ENCODE measurements around the gene RPS6KA4. TPM values are rescaled to one million over a fixed set of nuclear protein-coding genes. Genes with fewer than 3 reads are reported as not detected.
A peak's percentile ranks its signal among the peaks of the same experiment; 100 is the strongest.

The RPS6KA4 gene
- total and polyA plus RNA-seq, 10 donors, result 18.8 to 47.5 (median 37.7) TPM

DNA sequence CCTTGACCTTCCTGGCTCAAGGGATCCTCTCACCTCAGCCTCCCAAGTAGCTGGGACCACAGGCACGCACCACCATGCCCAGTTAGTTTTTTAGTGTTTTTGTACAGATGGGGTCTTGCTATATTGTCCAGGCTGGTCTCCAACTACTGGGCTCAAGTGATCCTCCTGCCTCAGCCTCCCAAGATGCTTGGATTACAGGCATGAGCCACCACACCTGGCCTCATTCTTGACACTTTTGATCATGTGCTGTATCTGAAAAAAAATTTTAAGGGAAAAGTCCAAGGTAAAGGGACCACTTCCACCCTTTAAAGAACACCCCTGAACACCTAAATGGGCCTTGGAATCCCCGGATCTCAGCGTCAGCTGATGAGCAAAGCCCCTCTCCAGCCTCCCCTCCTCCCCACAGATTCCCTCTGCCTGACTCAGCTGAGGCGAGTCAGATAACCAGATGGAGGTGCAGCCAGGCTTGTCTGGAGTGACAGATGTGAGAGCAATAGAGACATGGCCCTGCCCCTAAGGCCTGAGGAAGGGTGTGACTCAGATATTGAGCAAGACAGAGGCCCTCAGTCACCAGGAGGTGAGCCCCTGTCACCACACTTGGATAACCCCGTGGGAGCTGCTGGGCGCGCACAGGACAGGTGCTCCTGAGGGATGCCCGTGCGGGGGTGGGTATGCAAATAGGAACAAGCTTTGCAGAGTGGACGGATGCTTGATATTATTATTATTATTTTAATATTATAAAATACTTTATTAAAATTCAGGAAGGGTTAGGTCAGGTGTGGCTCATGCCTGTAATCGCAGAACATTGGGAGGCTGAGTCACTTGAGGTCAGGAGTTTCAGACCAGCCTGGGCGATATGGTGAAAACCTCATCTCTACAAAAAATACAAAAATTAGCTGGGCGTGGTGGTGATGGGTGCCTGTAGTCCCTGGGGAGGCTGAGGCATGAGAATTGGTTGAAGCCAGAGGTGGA is 23.9 kb upstream of the RPS6KA4 start:
- Histone ChIP-seq H3K27me3 (replicated peaks in 1 of 7) (no peaks in the 10 kb centered on the region), H3K36me3 (peaks cover 0 to 12% (median 0%) of the 10 kb centered on the region in 6 donors), H3K4me3 (no peak overlapping the region), H3K27ac (peak overlapping the region in 6 of 8 donors; percentile 15 to 64 (median 43)), H3K4me1 (peaks cover 17 to 84% (median 43%) of the 10 kb centered on the region in 6 donors), H3K9me3 (no peaks in the 10 kb centered on the region)
- TF ChIP-seq, protein P1, sequence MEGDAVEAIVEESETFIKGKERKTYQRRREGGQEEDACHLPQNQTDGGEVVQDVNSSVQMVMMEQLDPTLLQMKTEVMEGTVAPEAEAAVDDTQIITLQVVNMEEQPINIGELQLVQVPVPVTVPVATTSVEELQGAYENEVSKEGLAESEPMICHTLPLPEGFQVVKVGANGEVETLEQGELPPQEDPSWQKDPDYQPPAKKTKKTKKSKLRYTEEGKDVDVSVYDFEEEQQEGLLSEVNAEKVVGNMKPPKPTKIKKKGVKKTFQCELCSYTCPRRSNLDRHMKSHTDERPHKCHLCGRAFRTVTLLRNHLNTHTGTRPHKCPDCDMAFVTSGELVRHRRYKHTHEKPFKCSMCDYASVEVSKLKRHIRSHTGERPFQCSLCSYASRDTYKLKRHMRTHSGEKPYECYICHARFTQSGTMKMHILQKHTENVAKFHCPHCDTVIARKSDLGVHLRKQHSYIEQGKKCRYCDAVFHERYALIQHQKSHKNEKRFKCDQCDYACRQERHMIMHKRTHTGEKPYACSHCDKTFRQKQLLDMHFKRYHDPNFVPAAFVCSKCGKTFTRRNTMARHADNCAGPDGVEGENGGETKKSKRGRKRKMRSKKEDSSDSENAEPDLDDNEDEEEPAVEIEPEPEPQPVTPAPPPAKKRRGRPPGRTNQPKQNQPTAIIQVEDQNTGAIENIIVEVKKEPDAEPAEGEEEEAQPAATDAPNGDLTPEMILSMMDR (IDR thresholded peaks at IDR 0.05 in 8 of 11, conservative IDR thresholded peaks at IDR 0.05 in 3 of 11), result no peak
- peak in 2 of 3 donors; percentile 43 to 54 for TF ChIP-seq POLR2AphosphoS5 (IDR thresholded peaks at IDR 0.05)
- no peak for DNase-seq
- intact Hi-C loops (cut with DNase I; ENCODE audit: low total_unique reads), result no loop called here
- 41 to 58% (median 52%) methylated on average over 13 of the region's 13 CpGs for WGBS, 5 donors

DNA sequence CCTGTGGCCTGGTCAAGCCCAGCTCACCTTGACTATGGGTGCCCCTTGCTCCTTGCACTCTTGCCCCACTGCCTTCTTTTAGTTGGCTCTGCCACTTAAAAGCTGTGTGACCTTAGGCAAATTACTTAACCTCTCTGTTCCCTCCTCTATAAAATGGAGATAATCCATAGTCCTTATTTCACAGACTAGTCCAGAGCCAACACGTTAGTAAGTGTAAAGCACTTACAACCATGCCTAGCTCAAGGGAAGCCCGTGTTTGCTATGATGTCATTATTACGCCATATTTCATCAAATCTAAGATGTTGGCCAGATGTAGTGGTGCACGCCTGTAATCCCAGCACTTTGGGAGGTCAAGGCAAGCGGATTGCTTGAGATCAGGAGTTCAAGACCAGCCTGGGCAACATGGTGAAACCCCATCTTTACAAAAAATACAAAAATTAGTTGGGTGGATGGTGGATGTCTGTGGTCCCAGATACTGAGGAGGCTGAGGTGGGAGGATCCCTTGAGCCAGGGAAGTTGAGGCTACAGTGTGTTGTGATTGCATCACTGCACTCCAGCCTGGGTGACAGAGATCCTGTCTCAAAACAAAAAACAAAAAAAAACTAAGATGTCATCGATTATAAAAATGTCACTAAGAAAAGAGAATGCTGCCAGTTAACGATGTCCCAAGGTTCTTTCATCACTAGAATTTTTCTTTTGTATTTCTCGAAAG is 21.3 kb upstream of the RPS6KA4 start:
- Histone ChIP-seq H3K9me3 (no peaks in the 10 kb centered on the region), H3K4me3 (no peak overlapping the region), H3K36me3 (peaks cover 0 to 12% (median 0%) of the 10 kb centered on the region in 6 donors), H3K27ac (no peak overlapping the region), H3K4me1 (peaks cover 22 to 84% (median 48%) of the 10 kb centered on the region in 6 donors), H3K27me3 (replicated peaks in 1 of 7) (peaks cover 0 to 5% (median 0%) of the 10 kb centered on the region in 7 donors)
- TF ChIP-seq POLR2AphosphoS5 (IDR thresholded peaks at IDR 0.05), result no peak
- TF ChIP-seq, protein P1 (IDR thresholded peaks at IDR 0.05 in 8 of 11, conservative IDR thresholded peaks at IDR 0.05 in 3 of 11), result no peak
- TF ChIP-seq POLR2A (IDR thresholded peaks at IDR 0.05), result no peak
- intact Hi-C loops (cut with DNase I; ENCODE audit: low total_unique reads), result no loop called here
- WGBS, 5 donors, result 73 to 87% (median 77%) methylated on average over 8 of the region's 8 CpGs
- DNase-seq, result no peak

DNA sequence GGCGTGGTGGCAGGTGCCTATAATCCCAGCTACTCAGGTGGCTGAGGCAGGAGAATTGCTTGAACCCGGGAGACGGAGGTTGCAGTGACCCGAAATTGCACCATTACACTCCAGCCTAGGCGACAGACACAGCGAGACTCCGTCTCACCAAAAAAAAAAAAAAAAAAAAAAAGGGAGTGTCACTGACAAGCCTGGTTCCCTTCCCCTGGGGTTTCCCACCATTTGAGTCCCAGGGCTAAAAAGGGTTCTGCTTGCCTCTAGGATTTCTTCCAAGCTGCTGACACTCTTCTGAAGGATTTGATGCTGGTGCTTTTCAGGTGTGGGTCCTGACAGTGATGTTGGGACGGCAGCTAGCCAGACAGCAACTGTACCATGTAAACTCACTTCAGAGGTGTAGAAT is 20.2 kb upstream of the RPS6KA4 start:
- 78 to 92% (median 83%) methylated on average over 8 of the region's 8 CpGs for WGBS, 5 donors
- intact Hi-C loops (cut with DNase I; ENCODE audit: low total_unique reads), result no loop called here
- no peaks in the 10 kb centered on the region for H3K9me3 ChIP-seq
- H3K4me3 ChIP-seq, result peak overlapping the region in 1 of 8 donors; percentile 82
- peaks cover 0 to 21% (median 4%) of the 10 kb centered on the region in 6 donors for H3K36me3 ChIP-seq
- H3K4me1 ChIP-seq, result peaks cover 22 to 91% (median 54%) of the 10 kb centered on the region in 6 donors
- TF ChIP-seq, protein P1 (IDR thresholded peaks at IDR 0.05 in 8 of 11, conservative IDR thresholded peaks at IDR 0.05 in 3 of 11), result no peak
- TF ChIP-seq POLR2AphosphoS5 (IDR thresholded peaks at IDR 0.05) (no peak), POLR2A (IDR thresholded peaks at IDR 0.05) (no peak)
- no peak for DNase-seq
- peak overlapping the region in 6 of 8 donors; percentile 71 to 95 (median 92) for H3K27ac ChIP-seq
- H3K27me3 ChIP-seq (replicated peaks in 1 of 7), result peaks cover 0 to 5% (median 0%) of the 10 kb centered on the region in 7 donors
